ENCODE results near the gene PSMB5. TPM values are rescaled to one million over a fixed set of nuclear protein-coding genes. Genes with fewer than 3 reads are reported as not detected.
A peak's percentile ranks its signal among the peaks of the same experiment; 100 is the strongest.

Gene PSMB5
- total and polyA plus RNA-seq, 2 of the 13 experiments (the other 11 are each of a cell fraction or from before 2014, with no cell fraction given) = 705 to 871 TPM

DNA sequence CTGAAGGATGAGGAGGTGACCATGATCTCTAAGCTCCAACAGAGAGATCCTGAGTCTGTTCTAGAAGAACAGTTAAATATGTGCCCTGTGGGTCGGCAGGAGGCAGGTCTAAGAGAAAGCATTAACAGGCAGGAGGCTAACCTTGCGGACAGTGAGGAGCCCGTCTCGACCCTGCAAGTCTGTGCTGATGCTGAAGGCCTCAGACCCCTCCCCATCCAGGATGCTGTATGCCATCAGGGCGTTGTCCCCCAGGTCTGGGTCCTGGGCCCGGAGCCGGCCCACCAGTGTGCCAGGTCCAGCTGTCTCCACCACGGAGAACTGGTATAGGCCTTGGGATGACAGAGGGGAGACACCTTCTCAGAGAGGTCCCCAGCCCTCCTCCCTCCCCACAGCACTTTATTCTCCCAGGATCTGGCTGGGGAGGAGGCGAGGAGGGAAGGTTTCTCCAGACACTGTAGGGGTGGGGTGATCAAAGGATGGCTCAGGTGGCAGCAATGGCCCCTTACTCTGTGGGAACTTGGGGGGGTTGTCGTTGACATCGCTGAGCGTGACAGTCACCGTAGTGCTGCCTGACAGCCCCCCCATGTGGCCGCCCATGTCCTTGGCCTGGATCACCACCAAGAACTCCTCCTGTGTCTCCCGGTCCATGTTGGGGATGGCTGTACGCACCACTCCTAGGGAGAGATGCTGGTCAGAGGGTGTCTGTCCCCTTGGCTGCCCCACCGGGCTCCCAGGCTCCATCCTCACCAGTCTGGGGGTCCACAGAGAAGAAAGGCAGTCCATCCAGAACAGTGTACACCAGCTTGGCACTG, 19.5 kb upstream of the PSMB5 start (continued):
- TF ChIP-seq ZNF773 (CRISPR knock-in tag; IDR thresholded peaks at IDR 0.05; ENCODE audit: borderline replicate concordance) = no peak
- no peak for TF ChIP-seq EP300 (IDR thresholded peaks at IDR 0.05; ENCODE audit: low read depth in 2 of 2, low read length in 2 of 2)
- no peak for TF ChIP-seq EP300 (CRISPR knock-in tag; IDR thresholded peaks at IDR 0.05; ENCODE audit: borderline replicate concordance)
- TF ChIP-seq CREM (IDR thresholded peaks at IDR 0.05) = no peak
- no peak for TF ChIP-seq CREM (CRISPR knock-in tag; IDR thresholded peaks at IDR 0.05)
- TF ChIP-seq, protein P1, sequence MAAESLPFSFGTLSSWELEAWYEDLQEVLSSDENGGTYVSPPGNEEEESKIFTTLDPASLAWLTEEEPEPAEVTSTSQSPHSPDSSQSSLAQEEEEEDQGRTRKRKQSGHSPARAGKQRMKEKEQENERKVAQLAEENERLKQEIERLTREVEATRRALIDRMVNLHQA (CRISPR knock-in tag; IDR thresholded peaks at IDR 0.05) = no peak
- no peak for TF ChIP-seq TBL1XR1 (IDR thresholded peaks at IDR 0.05; ENCODE audit: borderline replicate concordance, low read length, partially characterized antibody)
- no peak for TF ChIP-seq FOSL1 (CRISPR knock-in tag; IDR thresholded peaks at IDR 0.05; ENCODE audit: borderline replicate concordance)
- no peak for TF ChIP-seq ZNF678 (CRISPR knock-in tag; IDR thresholded peaks at IDR 0.05)
- no peak for TF ChIP-seq JDP2 (CRISPR knock-in tag; IDR thresholded peaks at IDR 0.05; ENCODE audit: borderline replicate concordance)
- TF ChIP-seq, protein P2, sequence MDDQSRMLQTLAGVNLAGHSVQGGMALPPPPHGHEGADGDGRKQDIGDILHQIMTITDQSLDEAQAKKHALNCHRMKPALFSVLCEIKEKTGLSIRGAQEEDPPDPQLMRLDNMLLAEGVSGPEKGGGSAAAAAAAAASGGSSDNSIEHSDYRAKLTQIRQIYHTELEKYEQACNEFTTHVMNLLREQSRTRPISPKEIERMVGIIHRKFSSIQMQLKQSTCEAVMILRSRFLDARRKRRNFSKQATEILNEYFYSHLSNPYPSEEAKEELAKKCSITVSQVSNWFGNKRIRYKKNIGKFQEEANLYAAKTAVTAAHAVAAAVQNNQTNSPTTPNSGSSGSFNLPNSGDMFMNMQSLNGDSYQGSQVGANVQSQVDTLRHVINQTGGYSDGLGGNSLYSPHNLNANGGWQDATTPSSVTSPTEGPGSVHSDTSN (CRISPR knock-in tag; IDR thresholded peaks at IDR 0.05; ENCODE audit: borderline replicate concordance) = no peak
- TF ChIP-seq ZNF670 (CRISPR knock-in tag; IDR thresholded peaks at IDR 0.05; ENCODE audit: borderline replicate concordance) = no peak
- no peak for TF ChIP-seq ZSCAN25 (CRISPR knock-in tag; IDR thresholded peaks at IDR 0.05)
- TF ChIP-seq, protein P3, sequence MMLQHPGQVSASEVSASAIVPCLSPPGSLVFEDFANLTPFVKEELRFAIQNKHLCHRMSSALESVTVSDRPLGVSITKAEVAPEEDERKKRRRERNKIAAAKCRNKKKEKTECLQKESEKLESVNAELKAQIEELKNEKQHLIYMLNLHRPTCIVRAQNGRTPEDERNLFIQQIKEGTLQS (CRISPR knock-in tag; IDR thresholded peaks at IDR 0.05) = no peak
- no peak for TF ChIP-seq TCF7L2 (IDR thresholded peaks at IDR 0.05; ENCODE audit: low read depth, low read length)
- TF ChIP-seq SIN3A (IDR thresholded peaks at IDR 0.05; ENCODE audit: borderline replicate concordance, low read depth, low read length) = no peak
- TF ChIP-seq CBX2 (IDR thresholded peaks at IDR 0.05; ENCODE audit: low read depth, low read length) = no peak
- no peak for TF ChIP-seq CBX2 (CRISPR knock-in tag; IDR thresholded peaks at IDR 0.05; ENCODE audit: low read depth)
- TF ChIP-seq, protein P4, sequence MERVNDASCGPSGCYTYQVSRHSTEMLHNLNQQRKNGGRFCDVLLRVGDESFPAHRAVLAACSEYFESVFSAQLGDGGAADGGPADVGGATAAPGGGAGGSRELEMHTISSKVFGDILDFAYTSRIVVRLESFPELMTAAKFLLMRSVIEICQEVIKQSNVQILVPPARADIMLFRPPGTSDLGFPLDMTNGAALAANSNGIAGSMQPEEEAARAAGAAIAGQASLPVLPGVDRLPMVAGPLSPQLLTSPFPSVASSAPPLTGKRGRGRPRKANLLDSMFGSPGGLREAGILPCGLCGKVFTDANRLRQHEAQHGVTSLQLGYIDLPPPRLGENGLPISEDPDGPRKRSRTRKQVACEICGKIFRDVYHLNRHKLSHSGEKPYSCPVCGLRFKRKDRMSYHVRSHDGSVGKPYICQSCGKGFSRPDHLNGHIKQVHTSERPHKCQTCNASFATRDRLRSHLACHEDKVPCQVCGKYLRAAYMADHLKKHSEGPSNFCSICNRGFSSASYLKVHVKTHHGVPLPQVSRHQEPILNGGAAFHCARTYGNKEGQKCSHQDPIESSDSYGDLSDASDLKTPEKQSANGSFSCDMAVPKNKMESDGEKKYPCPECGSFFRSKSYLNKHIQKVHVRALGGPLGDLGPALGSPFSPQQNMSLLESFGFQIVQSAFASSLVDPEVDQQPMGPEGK (CRISPR knock-in tag; IDR thresholded peaks at IDR 0.05) = peak; percentile 58
- no peak for TF ChIP-seq GABPA (IDR thresholded peaks at IDR 0.05; ENCODE audit: low read depth, low read length)
- no peak for TF ChIP-seq GABPA (CRISPR knock-in tag; IDR thresholded peaks at IDR 0.05; ENCODE audit: low read depth)
- TF ChIP-seq ZBTB20 (CRISPR knock-in tag; IDR thresholded peaks at IDR 0.05; ENCODE audit: borderline replicate concordance, low read depth) = no peak
- TF ChIP-seq, protein P5, sequence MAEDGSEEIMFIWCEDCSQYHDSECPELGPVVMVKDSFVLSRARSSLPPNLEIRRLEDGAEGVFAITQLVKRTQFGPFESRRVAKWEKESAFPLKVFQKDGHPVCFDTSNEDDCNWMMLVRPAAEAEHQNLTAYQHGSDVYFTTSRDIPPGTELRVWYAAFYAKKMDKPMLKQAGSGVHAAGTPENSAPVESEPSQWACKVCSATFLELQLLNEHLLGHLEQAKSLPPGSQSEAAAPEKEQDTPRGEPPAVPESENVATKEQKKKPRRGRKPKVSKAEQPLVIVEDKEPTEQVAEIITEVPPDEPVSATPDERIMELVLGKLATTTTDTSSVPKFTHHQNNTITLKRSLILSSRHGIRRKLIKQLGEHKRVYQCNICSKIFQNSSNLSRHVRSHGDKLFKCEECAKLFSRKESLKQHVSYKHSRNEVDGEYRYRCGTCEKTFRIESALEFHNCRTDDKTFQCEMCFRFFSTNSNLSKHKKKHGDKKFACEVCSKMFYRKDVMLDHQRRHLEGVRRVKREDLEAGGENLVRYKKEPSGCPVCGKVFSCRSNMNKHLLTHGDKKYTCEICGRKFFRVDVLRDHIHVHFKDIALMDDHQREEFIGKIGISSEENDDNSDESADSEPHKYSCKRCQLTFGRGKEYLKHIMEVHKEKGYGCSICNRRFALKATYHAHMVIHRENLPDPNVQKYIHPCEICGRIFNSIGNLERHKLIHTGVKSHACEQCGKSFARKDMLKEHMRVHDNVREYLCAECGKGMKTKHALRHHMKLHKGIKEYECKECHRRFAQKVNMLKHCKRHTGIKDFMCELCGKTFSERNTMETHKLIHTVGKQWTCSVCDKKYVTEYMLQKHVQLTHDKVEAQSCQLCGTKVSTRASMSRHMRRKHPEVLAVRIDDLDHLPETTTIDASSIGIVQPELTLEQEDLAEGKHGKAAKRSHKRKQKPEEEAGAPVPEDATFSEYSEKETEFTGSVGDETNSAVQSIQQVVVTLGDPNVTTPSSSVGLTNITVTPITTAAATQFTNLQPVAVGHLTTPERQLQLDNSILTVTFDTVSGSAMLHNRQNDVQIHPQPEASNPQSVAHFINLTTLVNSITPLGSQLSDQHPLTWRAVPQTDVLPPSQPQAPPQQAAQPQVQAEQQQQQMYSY (CRISPR knock-in tag; IDR thresholded peaks at IDR 0.05) = no peak
